GM23338 (cell line): ENCODE results near the gene MINK1. TPM values are rescaled to one million over a fixed set of nuclear protein-coding genes. Genes with fewer than 3 reads are reported as not detected.

Experiments used
- ATAC-seq: fragments of 200-7000 bp; cut with Tn5 transposase; 3 replicates; pipeline ENCODE4 v1.9.1; 2020
- DNase-seq: peaks from one replicate; pipeline ENCODE4 v3.0.0-alpha.2; 2015; ENCODE audit warnings: low spot score
- H2AFZ ChIP-seq: fragments of 200-600 bp; sonication (generic); 2 replicates; pipeline ENCODE4 v1.8.0; 2016; ENCODE audit warnings: antibody characterized with exemption, mild to moderate bottlenecking, moderate library complexity
- H3F3A ChIP-seq: fragments of 200-600 bp; sonication (generic); replicated peaks from 2 replicates; pipeline ENCODE4 v1.8.0; 2017; ENCODE audit warnings: antibody characterized with exemption, mixed run types, low read depth
- H3K27ac ChIP-seq: fragments of 200-600 bp; sonication (generic); 2 replicates; pipeline ENCODE4 v1.6.1; 2016; ENCODE audit warnings: low read depth
- H3K27me3 ChIP-seq: fragments of 200-600 bp; sonication (generic); 2 replicates; pipeline ENCODE4 v1.8.0; 2016; ENCODE audit warnings: mild to moderate bottlenecking, mixed run types, moderate library complexity; ENCODE audit not compliant: insufficient read depth
- H3K36me3 ChIP-seq: fragments of 200-600 bp; sonication (generic); 2 replicates; pipeline ENCODE4 v1.8.0; 2016; ENCODE audit warnings: mild to moderate bottlenecking; ENCODE audit not compliant: insufficient read depth
- H3K4me1 ChIP-seq: fragments of 200-600 bp; sonication (generic); 2 replicates; pipeline ENCODE4 v1.8.0; 2016; ENCODE audit warnings: mild to moderate bottlenecking, moderate library complexity; ENCODE audit not compliant: insufficient read depth
- H3K4me2 ChIP-seq: fragments of 200-600 bp; sonication (generic); 2 replicates; pipeline ENCODE4 v1.7.1; 2017; ENCODE audit warnings: mixed run types
- H3K4me3 ChIP-seq: fragments of 200-600 bp; sonication (generic); 2 replicates; pipeline ENCODE4 v1.6.1; 2016; ENCODE audit warnings: mixed run types
- H3K79me2 ChIP-seq: fragments of 200-600 bp; sonication (generic); replicated peaks from 2 replicates; pipeline ENCODE4 v1.8.0; 2017; ENCODE audit warnings: mild to moderate bottlenecking; ENCODE audit not compliant: insufficient read depth
- H3K9me2 ChIP-seq: fragments of 200-600 bp; sonication (generic); 2 replicates; pipeline ENCODE4 v1.8.0; 2017; ENCODE audit not compliant: insufficient read depth
- H4K20me1 ChIP-seq: fragments of 200-600 bp; sonication (generic); replicated peaks from 2 replicates; pipeline ENCODE4 v1.8.0; 2017; ENCODE audit warnings: mild to moderate bottlenecking; ENCODE audit not compliant: insufficient read depth
- H3K27ac Mint-ChIP-seq: 2 replicates; pipeline ENCODE4 v1.8.0; 2020; ENCODE audit warnings: inconsistent platforms, mild to moderate bottlenecking, moderate library complexity, mixed read lengths
- H3K27me3 Mint-ChIP-seq: 3 replicates; pipeline ENCODE4 v1.8.0; 2022; ENCODE audit warnings: low read depth, mild to moderate bottlenecking, moderate library complexity, mixed read lengths, inconsistent platforms; ENCODE audit not compliant: insufficient read depth, poor library complexity
- H3K36me3 Mint-ChIP-seq: 3 replicates; pipeline ENCODE4 v1.8.0; 2021; ENCODE audit warnings: low read depth, mild to moderate bottlenecking, inconsistent platforms, moderate library complexity, mixed read lengths
- H3K4me1 Mint-ChIP-seq: 3 replicates; pipeline ENCODE4 v1.8.0; 2020; ENCODE audit warnings: mild to moderate bottlenecking, inconsistent platforms, mixed read lengths
- H3K4me3 Mint-ChIP-seq: 3 replicates; pipeline ENCODE4 v1.8.0; 2021; ENCODE audit warnings: moderate library complexity, mild to moderate bottlenecking, inconsistent platforms, mixed read lengths
- H3K9me3 Mint-ChIP-seq: 3 replicates; pipeline ENCODE4 v1.8.0; 2020; ENCODE audit warnings: moderate library complexity, mild to moderate bottlenecking, inconsistent platforms, mixed read lengths
- STAT1 ChIP-seq: IDR thresholded peaks from one replicate; pipeline ENCODE4 v1.6.1; 2016; ENCODE audit warnings: antibody characterized with exemption; ENCODE audit not compliant: unreplicated experiment
- polyA plus RNA-seq: library from polyadenylated mRNA; unstranded; fragments of >200 nt; fragmentation: Nextera tagmentation; extraction: Ambion mirVana; gene quantifications from 2 replicates; pipeline ENCODE4 v1.2.1, GENCODE V29; 2016
- total RNA-seq: library from RNA; depleted of rRNA; stranded (reverse); fragments of >200 nt; shearing (Covaris generic); gene quantifications from 2 replicates; pipeline ENCODE4 v1.2.3, GENCODE V29; 2014
- TF ChIP-seq, protein P1 (sequence below): fragments of 250-450 bp; sonication (Bioruptor Pico); IDR thresholded peaks from 2 replicates; pipeline ENCODE4 v1.5.0; 2020; ENCODE audit warnings: mild to moderate bottlenecking, moderate library complexity

The MINK1 gene
- total and polyA plus RNA-seq, 2 experiments from 2014 or later = 17.3 to 54.9 TPM

DNA sequence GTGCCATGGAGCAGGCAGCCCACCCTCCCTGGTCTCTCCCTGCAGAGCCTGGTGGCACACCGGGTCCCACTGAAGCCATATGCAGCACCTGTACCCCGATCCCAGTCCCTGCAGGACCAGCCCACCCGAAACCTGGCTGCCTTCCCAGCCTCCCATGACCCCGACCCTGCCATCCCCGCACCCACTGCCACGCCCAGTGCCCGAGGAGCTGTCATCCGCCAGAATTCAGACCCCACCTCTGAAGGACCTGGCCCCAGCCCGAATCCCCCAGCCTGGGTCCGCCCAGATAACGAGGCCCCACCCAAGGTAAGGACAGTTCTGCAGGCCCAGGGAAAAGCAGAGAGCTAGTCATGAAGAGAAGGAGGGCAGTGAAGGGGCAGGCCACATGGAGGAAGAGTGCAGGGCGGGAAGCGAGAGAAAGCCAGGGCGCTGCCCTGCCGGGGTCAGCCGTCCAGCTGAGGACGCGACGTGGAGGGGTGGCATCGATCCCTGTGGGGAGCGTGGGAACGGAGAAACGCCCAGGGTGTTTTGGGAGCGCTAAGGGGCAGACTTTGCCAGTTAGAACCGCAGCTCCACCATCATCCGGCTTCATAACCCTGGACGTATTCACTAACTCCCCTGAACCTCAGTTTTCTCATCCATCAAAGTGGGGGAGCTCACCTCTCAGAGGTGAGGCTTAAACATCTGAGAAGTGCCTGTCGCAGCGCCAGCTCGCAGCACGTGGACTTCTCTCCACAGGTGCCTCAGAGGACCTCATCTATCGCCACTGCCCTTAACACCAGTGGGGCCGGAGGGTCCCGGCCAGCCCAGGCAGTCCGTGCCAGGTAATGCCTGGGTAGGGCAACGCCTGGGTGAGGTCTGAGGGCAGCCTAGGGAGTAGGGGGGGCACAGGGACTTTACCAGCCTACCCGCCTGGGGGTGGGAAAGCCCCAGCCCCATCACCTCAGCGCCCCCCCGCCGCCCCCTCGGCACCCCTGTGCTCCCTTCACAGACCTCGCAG lies 58.6 kb downstream of the MINK1 start:
- TF ChIP-seq, protein P1, sequence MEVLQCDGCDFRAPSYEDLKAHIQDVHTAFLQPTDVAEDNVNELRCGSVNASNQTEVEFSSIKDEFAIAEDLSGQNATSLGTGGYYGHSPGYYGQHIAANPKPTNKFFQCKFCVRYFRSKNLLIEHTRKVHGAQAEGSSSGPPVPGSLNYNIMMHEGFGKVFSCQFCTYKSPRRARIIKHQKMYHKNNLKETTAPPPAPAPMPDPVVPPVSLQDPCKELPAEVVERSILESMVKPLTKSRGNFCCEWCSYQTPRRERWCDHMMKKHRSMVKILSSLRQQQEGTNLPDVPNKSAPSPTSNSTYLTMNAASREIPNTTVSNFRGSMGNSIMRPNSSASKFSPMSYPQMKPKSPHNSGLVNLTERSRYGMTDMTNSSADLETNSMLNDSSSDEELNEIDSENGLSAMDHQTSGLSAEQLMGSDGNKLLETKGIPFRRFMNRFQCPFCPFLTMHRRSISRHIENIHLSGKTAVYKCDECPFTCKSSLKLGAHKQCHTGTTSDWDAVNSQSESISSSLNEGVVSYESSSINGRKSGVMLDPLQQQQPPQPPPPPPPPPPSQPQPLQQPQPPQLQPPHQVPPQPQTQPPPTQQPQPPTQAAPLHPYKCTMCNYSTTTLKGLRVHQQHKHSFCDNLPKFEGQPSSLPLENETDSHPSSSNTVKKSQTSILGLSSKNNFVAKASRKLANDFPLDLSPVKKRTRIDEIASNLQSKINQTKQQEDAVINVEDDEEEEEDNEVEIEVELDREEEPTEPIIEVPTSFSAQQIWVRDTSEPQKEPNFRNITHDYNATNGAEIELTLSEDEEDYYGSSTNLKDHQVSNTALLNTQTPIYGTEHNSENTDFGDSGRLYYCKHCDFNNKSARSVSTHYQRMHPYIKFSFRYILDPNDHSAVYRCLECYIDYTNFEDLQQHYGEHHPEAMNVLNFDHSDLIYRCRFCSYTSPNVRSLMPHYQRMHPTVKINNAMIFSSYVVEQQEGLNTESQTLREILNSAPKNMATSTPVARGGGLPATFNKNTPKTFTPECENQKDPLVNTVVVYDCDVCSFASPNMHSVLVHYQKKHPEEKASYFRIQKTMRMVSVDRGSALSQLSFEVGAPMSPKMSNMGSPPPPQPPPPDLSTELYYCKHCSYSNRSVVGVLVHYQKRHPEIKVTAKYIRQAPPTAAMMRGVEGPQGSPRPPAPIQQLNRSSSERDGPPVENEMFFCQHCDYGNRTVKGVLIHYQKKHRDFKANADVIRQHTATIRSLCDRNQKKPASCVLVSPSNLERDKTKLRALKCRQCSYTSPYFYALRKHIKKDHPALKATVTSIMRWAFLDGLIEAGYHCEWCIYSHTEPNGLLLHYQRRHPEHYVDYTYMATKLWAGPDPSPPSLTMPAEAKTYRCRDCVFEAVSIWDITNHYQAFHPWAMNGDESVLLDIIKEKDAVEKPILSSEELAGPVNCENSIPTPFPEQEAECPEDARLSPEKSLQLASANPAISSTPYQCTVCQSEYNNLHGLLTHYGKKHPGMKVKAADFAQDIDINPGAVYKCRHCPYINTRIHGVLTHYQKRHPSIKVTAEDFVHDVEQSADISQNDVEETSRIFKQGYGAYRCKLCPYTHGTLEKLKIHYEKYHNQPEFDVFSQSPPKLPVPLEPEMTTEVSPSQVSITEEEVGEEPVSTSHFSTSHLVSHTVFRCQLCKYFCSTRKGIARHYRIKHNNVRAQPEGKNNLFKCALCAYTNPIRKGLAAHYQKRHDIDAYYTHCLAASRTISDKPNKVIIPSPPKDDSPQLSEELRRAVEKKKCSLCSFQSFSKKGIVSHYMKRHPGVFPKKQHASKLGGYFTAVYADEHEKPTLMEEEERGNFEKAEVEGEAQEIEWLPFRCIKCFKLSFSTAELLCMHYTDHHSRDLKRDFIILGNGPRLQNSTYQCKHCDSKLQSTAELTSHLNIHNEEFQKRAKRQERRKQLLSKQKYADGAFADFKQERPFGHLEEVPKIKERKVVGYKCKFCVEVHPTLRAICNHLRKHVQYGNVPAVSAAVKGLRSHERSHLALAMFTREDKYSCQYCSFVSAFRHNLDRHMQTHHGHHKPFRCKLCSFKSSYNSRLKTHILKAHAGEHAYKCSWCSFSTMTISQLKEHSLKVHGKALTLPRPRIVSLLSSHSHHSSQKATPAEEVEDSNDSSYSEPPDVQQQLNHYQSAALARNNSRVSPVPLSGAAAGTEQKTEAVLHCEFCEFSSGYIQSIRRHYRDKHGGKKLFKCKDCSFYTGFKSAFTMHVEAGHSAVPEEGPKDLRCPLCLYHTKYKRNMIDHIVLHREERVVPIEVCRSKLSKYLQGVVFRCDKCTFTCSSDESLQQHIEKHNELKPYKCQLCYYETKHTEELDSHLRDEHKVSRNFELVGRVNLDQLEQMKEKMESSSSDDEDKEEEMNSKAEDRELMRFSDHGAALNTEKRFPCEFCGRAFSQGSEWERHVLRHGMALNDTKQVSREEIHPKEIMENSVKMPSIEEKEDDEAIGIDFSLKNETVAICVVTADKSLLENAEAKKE (CRISPR knock-in tag) = no peak
- no peak for TF ChIP-seq STAT1
- Histone ChIP-seq H3K9me2 (no peaks in the 10 kb centered on the region), H3K4me2 (no peak overlapping the region), H3K27me3 (no peaks in the 10 kb centered on the region), H4K20me1 (0 out of 2 replicates have a peak, but pooled peaks cover 6% of the 10 kb centered on the region), H3K4me1 (no peaks in the 10 kb centered on the region; the same call in 1 of the 2 replicates), H3F3A (peaks cover 11% of the 10 kb centered on the region; the same call in 1 of the 2 replicates), H3K79me2 (no peaks in the 10 kb centered on the region), H3K36me3 (no peaks in the 10 kb centered on the region), H2AFZ (no peak overlapping the region), H3K27ac (no peak overlapping the region), H3K4me3 (no peak overlapping the region)
- ATAC-seq = no peak
- Mint-ChIP-seq H3K4me3 (no peak overlapping the region), H3K27me3 (peaks cover 25% of the 10 kb centered on the region), H3K4me1 (peaks cover 10% of the 10 kb centered on the region; the same call in 2 of the 3 replicates), H3K36me3 (peaks cover 37% of the 10 kb centered on the region), H3K27ac (no peak overlapping the region), H3K9me3 (no peaks in the 10 kb centered on the region)
- DNase-seq = no peak
